NCI-H1436 treated with DMSO at 0.1 percent for 48 hours (cell line): Measurements from ENCODE around the gene ATG2B.

Experiments used
- DNase-seq: peaks from one replicate; lab custom pipeline; 2025; lab: John Stamatoyannopoulos, UW

The ATG2B gene

DNA sequence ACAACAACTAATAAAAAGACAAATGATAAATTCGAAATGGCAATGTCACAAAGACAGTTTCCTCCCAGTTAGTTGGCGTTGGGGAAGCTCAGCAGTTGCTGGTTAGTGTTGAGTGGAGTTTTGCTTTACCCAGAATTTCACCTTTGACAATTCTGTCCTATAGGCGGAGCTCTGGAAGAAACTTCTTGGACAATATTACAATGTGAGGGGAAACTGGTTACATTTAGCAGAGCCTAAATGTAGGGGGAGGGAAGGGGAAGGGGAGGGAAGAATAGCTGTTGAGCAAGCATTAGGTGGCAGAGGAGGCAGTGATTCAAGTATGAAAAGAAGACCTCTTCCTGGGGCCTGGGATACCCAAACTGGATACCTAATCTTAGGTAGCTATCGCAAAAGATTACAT lies 55.7 kb downstream of the ATG2B start:
- DNase-seq = no peak

DNA sequence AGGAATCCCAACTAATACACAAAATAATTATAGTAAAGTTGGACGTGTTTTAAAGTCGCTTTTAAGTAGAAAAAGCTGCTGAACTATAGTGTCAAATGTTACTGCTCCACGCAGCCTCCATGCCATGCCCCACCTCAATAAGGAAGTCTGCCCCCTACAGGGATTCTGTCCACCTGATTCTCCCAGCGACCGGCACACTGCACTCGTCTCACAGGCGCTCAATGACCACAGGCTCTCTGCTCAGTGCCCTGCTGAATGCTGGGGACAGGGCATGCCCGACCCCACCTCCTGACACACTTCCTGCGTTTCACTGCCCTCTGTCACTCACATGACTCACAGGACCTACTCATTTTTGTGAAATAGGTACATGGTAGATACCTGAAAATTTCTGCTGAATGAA lies 58.2 kb downstream of the ATG2B start:
- DNase-seq = no peak

DNA sequence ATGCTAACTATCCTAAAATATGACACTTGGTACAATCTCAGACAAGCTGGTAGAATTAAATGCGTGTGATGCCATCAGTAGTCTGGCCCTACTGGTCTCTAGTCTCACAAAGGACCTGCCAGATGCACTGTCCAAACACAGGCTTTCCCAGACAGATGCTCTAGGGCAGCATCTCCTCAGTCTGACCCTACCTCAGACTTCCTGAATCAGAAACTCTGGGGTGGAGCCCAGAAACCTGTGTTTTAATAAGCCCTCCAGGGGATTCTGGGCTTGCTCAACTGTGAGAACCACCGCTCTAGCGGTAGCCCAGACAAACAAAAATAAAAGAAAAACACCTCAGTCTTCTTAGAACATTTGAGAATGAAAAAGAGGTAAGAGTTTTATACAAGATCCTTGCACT lies 59.2 kb downstream of the ATG2B start:
- no peak for DNase-seq

DNA sequence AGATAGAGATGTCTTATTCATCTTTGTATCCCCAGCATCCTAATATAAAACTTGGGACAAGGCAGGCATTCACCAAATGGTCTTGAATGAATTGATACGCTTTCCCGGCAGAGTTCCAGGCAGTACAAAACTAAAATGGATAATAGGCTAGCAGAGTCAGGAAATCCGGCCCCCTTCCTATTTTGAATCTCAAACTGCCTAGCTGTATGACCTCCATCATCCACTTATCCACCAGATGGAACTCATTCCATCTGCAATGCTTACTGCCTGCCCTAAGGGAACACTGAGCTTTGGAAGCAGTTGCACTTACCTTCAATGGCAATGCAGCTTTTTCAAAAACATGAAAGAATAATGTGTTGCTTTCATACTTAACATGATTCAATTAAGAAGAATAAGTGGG lies 63.7 kb downstream of the ATG2B start:
- DNase-seq = no peak

DNA sequence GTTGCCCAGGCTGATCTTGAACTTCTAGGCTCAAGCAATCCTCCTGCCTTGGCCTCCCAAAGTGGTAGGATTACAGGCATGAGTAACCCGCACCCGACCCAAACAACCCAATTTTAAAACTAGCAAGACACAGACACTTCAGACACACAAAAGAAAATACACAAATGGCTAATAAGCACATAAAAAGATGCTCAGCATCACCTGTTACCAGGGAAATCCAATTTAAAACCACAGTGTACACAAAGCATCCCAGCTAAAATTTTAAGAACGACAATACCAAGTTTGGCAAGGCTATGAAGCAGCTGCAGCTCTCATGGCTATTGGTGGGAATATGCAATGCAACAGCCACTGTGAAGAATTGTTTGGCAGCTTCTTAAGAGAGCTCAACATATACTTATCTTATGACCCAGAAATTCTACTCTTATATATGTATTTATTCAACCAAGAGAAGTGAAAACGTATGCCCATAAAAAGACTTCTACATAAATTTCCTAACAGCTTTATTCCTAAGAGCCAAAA lies 65.1 kb downstream of the ATG2B start:
- no peak for DNase-seq

DNA sequence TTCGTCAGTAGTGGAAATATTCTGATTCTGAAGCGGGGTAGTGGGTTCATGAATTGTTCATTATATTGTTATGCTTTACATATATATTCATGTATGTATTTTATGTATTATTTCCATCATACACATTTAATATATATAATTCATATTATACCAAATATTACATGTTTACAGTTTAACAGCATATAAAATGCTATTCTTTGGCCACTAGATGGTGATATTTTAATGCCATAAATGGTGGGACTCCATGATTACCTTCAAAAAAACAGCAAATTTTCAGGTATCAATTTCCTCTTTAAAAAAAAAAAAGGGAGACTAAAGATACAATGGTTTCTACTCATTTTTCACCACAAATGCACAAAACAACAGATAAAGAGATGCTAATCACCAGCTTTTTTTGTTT lies 66.1 kb downstream of the ATG2B start:
- no peak for DNase-seq

DNA sequence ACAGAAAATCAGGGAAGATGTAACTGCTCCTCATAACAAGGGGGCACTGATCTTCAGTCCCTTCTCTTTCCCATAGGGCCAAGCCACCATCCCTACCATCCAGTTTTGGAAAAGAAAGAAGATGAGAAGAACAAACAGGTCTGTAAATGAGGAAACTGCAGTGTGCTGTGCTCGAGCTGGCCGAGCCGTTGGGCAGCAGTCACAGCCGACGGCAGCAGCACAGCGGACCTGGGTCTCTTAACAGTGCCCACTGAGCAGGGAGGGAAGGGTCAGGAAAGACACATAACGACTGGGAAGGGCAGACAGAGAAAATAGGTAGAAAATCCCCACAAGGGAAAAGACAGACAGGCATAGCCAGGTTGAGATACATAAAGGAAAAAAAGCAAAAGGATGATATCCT lies 68.9 kb downstream of the ATG2B start:
- no peak for DNase-seq

DNA sequence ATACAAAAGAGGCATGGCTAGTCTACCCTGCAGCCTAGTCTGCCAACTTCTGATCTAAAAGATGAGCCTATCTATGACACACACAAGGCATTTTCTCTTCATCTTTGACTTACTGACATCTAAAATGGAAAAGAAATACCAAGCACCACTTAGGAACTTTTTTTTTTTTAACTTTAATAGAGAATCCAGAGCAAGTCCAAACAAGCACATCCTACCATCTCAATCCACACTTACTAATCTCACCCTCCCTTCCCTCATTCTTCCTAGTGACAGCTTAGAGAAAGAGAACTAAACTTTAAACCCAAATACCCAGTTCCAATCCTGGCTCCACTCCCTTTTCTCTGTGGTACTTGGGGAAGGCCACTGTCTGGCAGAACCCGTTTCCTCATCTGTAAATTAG lies 75.3 kb downstream of the ATG2B start:
- DNase-seq = no peak

DNA sequence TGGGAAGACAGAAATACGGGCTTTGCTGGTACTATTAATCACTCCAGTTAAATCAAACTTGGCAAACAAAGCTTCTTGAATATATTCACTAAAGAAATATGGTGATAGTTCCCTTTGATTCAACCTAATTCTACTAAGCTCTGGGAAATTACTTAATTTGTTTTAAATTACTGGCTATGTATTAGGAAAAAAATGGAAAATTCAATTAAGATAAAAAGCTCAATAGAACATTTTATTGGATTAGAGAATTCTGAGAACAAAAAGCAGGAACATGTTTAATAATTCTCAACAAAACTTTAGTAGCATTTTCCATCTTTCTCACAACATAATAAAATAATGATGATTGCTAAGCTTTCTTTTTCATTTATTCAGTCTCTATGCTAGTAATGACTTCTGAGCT lies 76.9 kb downstream of the ATG2B start:
- DNase-seq = no peak

DNA sequence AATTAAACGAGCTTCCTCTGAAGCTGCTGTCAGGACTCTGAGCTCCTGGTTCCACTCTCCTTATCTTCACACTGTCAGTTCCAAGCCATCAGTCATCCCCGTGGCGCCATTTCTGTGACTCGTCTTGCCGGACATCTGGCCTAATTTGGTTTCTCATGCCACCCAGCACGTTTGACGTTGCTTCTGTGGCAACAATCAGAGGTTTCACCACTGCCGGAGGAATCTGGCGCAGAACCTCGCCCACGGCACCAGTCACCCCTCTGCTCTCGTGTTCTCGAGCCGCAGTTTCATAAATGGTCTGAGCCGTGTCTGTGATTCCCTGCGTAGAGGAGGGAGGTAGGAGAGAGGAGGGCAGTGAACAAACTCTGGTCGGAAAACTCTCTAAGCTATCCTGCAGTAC lies 77.5 kb downstream of the ATG2B start:
- DNase-seq = no peak

DNA sequence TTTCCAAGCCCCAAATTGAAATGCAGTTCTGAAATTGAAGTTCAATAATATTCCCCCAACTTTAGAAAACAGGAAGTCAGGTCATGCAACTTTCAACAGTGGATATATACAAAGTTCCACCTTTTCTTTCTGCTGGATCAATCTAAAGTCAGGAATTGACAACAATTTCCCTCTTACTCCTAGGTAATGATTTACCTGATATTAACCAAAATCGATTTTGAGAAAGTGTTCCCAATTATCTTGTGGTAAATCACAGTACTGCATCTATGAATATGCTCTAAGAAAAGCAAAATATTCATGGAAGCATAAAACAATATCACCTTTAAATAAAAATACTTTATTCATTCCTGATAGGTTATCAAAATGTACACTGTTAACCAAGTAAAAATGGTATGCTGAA lies 78.7 kb downstream of the ATG2B start:
- DNase-seq = no peak

DNA sequence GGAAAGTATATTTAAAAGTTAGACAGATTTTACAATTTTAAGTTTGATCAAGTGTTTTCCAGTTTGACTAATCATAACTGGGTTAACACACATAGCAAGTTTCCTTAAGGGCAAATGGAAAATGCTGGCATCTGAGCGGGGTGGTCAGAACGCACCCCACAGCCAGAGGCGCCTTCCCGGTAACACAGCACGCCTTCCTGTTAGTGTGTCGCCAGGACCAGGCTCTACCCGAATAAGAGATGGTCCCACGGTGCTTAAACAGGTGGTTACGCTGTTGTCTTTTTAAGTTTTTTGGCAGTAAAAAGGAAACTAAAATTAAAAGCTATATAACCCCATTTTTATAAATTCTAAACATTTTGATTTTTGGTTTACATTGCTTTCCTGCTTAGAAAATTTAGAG lies 79.1 kb downstream of the ATG2B start:
- DNase-seq = no peak

DNA sequence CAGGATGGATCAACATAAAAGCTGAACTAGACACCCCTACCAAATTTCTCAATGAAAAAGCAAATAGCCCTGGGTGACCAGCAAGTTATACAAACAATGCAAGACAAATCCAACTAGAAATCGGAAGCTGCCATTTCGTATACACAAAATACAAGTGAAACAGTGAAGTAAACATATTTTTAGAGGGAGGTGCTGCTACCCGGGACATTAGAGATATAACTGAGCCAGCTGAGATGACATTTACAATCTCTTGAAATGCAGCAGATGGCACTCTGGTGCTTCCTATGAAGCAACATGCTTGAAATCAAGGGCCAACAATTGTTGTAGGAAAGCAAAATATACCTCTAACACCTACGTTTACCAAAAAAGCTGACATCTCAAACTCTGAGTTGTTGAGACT lies 81.7 kb downstream of the ATG2B start:
- no peak for DNase-seq

DNA sequence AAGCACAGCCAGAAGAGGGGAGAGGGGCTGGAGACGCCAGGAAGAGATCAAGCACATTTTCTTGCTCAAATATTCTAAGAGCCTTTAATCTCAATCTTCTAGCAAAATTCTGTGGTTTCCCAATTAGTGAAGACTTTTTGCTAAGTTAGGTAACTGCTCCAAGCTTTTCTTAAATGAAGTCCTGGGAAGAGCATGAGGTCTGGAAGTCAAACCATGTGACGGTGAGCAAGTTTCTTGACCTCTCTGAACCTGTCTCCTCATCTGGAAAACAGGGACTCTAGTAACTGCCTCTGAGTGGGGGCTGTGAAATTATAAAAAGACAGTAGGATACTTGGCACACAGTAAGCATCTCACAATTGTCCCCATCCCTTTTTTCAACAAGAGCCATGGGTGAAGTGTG lies 83.0 kb downstream of the ATG2B start:
- DNase-seq = no peak

DNA sequence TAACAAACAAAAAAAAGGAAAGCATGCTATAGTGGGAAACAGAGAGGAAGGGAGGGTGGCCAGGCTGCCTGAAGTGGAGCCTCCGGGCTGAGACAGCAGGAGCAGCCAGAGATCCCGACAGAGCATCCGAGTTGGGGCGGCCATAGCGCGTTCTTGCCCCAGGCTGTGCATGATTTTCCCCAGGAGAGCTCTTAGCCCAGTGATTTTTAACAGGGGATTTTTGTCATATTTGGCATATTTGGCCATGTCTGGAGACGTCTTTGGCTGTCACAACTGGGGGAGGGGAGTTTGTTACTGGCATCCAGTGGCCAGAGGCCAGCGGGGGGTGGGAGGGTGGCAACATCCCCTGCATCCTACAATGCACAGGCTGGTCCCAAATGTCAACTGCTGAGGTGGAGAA lies 83.6 kb downstream of the ATG2B start:
- no peak for DNase-seq

DNA sequence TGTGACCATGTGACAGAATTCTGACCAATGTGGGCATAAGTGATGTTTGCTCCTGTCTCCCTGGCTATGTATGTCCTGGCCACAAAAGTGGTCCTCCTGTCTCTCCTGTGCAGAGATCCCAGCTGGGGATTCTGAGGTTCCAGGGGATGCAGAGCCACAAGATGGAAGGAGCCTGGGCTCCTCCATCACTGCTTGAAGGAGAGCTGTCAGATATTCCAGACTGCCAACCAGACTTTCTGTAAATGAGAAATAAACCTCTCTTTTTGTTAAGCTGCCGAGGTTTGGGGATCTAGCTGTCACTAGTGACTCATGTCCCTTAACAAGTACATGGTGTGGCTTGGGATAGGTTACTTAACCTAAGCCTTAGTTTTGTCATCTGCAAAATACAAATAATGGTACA lies 85.3 kb downstream of the ATG2B start:
- no peak for DNase-seq

DNA sequence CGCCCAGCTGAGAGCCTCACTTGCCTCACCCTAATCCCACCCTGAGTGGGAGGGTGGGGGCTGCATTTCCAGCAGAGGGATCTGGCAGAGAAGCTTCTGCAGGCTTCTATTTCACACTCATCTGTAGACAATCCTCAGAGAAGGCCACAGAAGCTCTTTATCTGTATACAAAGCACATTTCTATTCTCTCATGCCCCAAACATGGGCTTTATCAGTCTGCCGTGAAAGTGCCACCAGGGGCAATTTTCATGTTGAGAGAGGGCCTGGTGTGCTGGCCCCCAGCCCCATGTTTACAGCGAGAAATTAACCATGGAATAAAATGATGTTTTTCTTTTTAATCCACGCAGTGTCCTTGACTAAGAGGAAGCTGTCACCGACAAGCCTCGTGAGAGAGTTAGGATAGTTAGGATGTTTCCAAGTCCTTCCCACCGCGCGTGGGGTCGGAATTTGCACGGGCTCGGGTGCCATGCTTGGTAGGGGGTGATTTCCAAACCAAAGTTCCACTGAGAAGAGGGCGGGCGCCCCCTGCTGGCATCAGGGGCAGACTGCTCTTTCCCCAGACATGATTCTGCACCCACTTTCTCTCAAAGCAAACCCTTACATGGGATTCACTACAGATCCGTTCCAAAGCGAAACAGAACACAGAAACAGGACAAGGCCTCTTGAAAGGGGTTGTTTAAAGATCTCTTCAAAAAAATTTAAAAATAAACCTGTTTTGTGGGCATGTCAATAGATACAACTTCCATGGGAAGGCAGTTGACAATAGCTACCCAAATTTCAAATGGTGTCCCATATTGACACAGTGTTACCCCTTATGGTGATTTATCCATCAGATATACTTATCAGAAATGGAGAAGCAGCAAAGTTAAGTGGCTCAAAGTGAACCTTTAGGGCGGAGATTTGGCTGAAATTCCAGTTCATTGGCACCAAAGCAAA lies 87.7 kb downstream of the ATG2B start:
- no peak for DNase-seq

DNA sequence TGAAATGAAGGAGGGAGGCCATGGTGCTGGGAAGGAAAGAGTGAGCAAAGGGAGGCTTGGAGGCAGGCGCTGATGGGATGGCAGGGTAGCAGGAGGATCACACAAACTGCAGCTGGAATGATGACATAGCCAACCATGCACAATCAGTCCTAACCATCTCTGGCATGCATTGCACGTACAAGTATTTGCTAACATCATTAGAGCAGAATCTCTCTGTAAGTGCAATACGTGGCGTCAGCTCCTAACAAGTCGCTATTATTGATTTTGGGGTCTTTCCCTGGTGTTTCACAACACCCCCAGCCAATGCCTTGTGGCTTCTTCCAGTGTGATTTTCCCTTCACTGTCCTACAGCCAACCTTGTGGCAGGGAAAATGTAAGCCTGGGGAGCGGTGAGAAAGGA lies 88.6 kb downstream of the ATG2B start:
- no peak for DNase-seq

DNA sequence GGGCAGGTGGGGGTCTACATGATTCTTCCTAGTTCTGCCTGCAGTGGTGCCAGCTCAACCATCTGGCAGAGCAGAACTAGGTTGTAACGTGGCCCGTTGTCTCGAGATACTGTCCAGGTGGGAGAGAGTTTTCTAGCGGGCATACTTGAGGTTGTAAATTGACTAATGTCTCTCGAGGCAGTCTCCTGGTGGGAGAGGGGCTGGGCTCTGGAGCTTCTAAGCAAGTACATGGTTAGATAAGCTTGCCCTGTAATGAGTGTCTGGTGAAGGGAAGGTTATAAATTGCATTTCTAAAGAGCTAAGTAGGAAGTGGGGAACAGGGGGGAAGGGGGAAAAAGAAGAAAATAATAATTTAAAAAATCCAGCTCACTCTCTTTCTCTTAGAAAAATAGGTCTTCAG lies 89.0 kb downstream of the ATG2B start:
- DNase-seq = no peak

DNA sequence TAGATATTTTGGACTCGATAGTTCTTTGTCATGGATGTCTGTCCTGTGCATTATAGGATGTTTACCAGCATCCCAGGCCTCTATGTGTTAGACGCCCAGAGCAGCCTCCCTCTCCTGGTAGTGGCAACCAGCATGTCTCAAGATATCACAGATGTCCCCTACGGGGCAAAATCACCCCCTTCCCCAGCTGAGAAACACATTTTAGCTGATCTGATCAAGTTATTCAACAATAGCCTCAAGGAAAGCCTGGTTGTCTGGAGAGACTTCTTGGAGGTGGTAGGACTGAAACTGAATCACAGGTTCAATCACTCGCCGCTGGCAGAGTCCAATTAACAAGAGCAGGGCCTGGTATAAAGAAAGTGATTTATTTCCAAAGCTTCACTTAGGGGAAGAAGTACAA lies 89.5 kb downstream of the ATG2B start:
- no peak for DNase-seq

DNA sequence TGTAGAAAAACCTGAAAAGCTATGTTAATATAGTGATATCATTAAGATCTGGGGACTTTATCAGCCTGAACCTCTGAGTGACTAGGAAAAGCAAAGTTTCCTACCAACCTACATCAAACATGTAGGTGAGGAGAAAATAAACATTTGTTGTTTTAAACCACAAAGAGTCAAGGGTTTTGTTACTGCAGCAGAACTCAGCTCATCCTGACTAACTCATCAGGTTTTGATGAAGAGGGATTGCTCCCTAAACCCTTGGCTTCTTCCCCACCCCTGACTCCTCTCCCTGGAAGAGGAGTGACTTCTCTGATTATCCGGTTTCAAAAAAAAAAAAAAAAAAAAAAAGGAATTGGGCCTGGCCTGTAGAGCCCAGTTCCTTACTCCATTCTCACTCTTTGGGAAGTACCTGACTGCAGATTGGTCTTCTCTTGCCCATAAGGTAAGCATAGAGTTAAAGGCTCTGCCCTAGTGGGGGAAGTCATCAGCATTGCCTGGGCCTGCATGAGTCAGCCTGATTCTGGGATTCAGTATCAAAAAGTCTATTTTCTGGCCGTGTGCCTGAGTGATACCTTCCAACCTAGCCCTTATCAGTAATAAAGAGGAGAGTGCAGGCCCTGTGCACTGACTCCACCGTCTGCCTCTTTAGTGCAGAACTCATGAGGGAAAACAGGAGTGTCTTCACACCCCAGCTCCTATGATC lies 90.2 kb downstream of the ATG2B start:
- no peak for DNase-seq

DNA sequence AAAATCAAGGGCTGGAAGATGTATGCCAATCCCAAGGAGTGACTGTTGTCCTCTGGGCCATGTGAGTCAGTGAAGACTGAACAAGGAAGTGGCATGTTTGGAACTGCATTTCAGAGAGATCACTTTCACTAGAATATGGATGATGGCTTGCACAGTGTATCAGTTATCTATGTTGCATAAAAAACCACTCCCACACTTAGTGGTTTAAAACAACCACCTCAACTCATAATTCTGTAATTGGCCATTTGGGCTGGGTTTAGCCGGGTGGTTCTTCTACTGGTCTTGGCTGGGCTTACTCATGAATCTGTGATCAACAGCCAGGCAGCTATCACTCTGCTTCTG lies 91.7 kb downstream of the ATG2B start:
- DNase-seq = no peak

DNA sequence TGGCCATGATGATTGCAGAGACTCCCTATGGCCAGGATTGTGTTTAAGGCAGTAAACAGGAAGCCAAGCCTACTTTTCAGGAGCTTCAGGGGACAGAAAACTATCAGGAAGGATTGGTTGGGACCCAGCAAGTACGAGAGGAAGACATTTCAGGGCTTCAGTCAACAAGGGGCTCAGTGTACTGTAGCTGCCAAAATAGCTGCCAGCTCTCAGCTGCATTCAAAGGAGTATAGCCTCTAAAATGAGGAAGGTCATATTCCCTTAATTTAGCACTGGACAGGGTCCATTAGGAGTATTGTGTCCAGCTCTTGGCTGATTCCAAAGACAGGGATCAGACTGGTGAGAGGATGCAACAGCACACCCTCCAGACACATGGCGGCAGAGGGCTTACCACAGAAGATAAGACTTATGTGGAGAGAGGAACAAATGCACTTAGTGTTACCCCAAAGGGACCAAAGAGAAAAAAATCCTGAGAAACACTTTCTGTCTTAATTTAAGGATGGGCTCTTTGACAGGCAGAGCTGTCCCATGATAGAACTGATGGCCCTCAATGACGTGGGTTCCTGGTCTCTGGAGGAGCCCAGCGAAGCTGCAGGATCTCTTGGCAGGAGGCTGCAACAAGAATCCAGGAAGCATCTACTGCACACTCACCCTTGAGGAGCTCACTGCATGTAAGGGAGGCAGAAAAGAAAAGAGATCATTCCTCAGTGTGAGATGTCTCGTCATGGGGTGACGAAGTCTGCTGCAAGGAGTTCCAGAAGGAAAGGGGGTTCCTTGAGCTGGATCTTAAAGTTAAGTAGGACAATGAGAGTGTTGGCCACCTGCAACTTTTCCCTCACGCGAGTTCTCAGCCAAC lies 92.3 kb downstream of the ATG2B start:
- DNase-seq = no peak
